Osteocyte (in vitro differentiated cells): ENCODE measurements around the gene EFCAB12. TPM values are rescaled to one million over a fixed set of nuclear protein-coding genes. Genes with fewer than 3 reads are reported as not detected.

ENCODE experiments used
- DNase-seq: peaks from one replicate; pipeline ENCODE4 v3.0.0; 2021; ENCODE audit warnings: mixed read lengths; ENCODE audit not compliant: unreplicated experiment; ENCODE audit errors: extremely low spot score
- H3K27ac Mint-ChIP-seq: one replicate; pipeline ENCODE4 v1.8.0; 2021; ENCODE audit warnings: mild to moderate bottlenecking, mixed read lengths; ENCODE audit not compliant: unreplicated experiment
- H3K27me3 Mint-ChIP-seq: one replicate; pipeline ENCODE4 v1.8.0; 2021; ENCODE audit warnings: mixed read lengths; ENCODE audit not compliant: unreplicated experiment
- H3K36me3 Mint-ChIP-seq: one replicate; pipeline ENCODE4 v1.8.0; 2021; ENCODE audit warnings: mixed read lengths; ENCODE audit not compliant: unreplicated experiment
- H3K4me1 Mint-ChIP-seq: one replicate; pipeline ENCODE4 v1.8.0; 2021; ENCODE audit warnings: mixed read lengths; ENCODE audit not compliant: unreplicated experiment
- H3K4me3 Mint-ChIP-seq: one replicate; pipeline ENCODE4 v1.8.0; 2021; ENCODE audit warnings: mild to moderate bottlenecking, moderate library complexity, mixed read lengths; ENCODE audit not compliant: unreplicated experiment
- H3K9me3 Mint-ChIP-seq: one replicate; pipeline ENCODE4 v1.8.0; 2021; ENCODE audit warnings: mixed read lengths; ENCODE audit not compliant: unreplicated experiment
- CTCF ChIP-seq: fragments of 200-600 bp; sonication (generic); IDR thresholded peaks from 2 replicates; pipeline ENCODE4 v1.5.0; 2021; ENCODE audit warnings: antibody characterized with exemption, mild to moderate bottlenecking, moderate library complexity
- total RNA-seq: library from RNA; stranded (reverse); gene quantifications from 2 replicates; pipeline ENCODE4 v1.2.1, GENCODE V29; 2021

The EFCAB12 gene
- total RNA-seq, 1 donor from 2014 or later = 0.30 TPM

- Mint-ChIP-seq H3K4me3 (no peak overlapping the region), H3K27me3 (peaks cover 8% of the 10 kb centered on the region), H3K4me1 (no peaks in the 10 kb centered on the region), H3K27ac (no peak overlapping the region), H3K36me3 (no peaks in the 10 kb centered on the region), H3K9me3 (no peaks in the 10 kb centered on the region)
- no peak for TF ChIP-seq CTCF
- no peak for DNase-seq
These were observed 6.3 kb downstream of the EFCAB12 start for GRCh38 chr3:129421988-129422745.

GRCh38 chr3:129421236-129421883 is 7.1 kb downstream of the EFCAB12 start:
- TF ChIP-seq CTCF = no peak
- Mint-ChIP-seq H3K27ac (no peak overlapping the region), H3K27me3 (peaks cover 8% of the 10 kb centered on the region), H3K9me3 (no peaks in the 10 kb centered on the region), H3K4me3 (no peak overlapping the region), H3K36me3 (no peaks in the 10 kb centered on the region), H3K4me1 (no peaks in the 10 kb centered on the region)
- DNase-seq = no peak

DNA sequence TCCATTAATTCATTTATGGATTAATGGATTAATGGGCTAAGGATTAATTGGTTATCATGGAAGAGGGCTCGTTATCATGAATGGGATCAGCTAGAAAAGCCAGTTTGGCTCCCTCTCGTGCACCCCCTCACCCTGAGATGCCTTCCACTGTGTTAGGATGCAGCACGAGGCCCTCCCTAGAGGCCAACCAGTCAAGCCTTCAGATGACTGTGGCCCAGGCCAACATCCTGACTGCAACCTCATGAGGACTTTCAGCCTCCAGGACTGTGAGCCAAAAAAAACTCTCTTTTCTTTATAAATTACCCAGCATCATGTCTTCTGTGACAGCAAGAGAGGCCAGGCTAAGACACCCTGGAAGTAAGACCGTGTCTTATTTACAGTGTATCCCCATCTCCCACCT is 9.0 kb downstream of the EFCAB12 start:
- H3K36me3 Mint-ChIP-seq = no peaks in the 10 kb centered on the region
- TF ChIP-seq CTCF = no peak
- no peak overlapping the region for H3K27ac Mint-ChIP-seq
- no peaks in the 10 kb centered on the region for H3K4me1 Mint-ChIP-seq
- H3K4me3 Mint-ChIP-seq = no peak overlapping the region
- peaks cover 6% of the 10 kb centered on the region for H3K27me3 Mint-ChIP-seq
- DNase-seq = no peak
- H3K9me3 Mint-ChIP-seq = no peaks in the 10 kb centered on the region

DNA sequence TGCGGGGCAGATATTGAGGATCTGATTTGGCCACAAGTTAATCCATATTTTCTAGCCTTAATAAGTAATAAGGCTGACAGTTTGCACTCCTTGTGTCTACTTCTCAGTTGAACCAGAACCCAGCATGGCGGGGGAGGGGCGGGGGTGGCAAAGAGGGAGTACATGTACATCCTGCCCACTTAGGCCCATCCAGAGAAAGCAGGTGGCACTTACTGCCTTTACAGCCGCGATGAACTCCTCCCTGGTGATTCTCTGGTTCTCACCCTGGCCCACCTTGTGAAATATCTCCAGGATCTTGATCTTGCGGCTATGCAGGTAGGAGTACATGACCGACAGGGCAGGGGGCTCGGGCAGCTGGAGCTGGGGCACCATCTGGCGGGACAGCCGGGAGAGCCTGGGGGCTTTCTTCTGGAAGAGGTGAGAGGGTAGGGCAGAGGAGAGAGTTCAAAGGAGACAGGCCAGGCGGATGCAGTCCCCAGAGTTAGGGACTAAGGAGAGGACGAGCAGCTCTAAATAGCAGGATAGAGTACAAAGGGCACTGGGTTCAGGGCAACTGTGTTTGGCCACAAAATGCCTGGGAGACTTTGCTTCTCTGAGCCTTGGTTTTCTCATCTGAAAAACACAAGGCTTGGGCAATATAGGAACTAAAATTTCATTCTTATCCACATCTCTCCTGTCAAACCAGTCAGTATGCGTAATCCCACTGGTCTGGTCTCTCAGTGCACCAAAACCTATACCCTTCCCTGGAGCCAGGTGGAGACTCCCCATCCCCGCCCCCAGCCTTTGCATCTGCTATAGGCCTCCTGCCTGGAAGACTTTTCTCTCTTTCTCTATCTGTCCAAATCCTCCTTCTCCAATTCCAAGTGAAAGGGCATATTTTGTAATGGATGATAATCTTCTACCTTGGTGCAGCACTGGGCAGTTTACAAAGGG is 10.1 kb downstream of the EFCAB12 start:
- H3K4me3 Mint-ChIP-seq = no peak overlapping the region
- peaks cover 3% of the 10 kb centered on the region for H3K4me1 Mint-ChIP-seq
- DNase-seq = no peak
- TF ChIP-seq CTCF = no peak
- no peak overlapping the region for H3K27ac Mint-ChIP-seq
- H3K36me3 Mint-ChIP-seq = no peaks in the 10 kb centered on the region
- no peaks in the 10 kb centered on the region for H3K9me3 Mint-ChIP-seq
- peaks cover 3% of the 10 kb centered on the region for H3K27me3 Mint-ChIP-seq
